Suprapubic skin (tissue), 3 donors: ENCODE measurements around the gene OLR1.

ENCODE experiments used
- POLR2A ChIP-seq, 2 donors: fragments of 450-650 bp; IDR thresholded peaks; one replicate each; pipeline ENCODE4 v1.6.1; 2017; ENCODE audit warnings: antibody characterized with exemption in 2 of 2, mild to moderate bottlenecking in 2 of 2, moderate library complexity in 2 of 2
- TF ChIP-seq, protein P1 (sequence below), 2 donors: fragments of 200-600 bp in 1 of 2; fragments of 450-650 bp in 1 of 2; sonication (generic) in 1 of 2; IDR thresholded peaks; one replicate each; pipeline ENCODE4 v1.5.1; 2016 to 2019; ENCODE audit warnings: antibody characterized with exemption in 2 of 2, mild to moderate bottlenecking in 1 of 2, moderate library complexity in 1 of 2

DNA sequence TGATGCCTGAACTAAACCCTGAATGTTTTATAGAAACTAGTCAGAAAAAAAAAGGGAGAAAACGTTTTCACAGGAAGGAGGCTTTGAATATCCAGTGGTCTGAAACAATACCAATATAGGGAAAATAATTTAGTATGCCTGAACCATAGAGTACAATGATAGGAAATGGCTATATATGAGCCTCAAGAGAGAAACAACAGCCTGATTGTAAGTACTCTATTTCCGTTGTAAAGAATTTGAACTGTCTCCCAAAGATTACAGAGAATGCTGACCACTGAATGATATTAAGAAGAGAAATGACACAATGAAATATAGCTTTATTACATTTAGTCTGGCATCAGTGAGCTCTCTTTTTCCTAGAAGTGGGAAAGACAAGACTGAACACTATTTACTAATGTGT is 35.2 kb upstream of the OLR1 start:
- TF ChIP-seq, protein P1, sequence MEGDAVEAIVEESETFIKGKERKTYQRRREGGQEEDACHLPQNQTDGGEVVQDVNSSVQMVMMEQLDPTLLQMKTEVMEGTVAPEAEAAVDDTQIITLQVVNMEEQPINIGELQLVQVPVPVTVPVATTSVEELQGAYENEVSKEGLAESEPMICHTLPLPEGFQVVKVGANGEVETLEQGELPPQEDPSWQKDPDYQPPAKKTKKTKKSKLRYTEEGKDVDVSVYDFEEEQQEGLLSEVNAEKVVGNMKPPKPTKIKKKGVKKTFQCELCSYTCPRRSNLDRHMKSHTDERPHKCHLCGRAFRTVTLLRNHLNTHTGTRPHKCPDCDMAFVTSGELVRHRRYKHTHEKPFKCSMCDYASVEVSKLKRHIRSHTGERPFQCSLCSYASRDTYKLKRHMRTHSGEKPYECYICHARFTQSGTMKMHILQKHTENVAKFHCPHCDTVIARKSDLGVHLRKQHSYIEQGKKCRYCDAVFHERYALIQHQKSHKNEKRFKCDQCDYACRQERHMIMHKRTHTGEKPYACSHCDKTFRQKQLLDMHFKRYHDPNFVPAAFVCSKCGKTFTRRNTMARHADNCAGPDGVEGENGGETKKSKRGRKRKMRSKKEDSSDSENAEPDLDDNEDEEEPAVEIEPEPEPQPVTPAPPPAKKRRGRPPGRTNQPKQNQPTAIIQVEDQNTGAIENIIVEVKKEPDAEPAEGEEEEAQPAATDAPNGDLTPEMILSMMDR (IDR thresholded peaks at IDR 0.05) = no peak
- no peak for TF ChIP-seq POLR2A (IDR thresholded peaks at IDR 0.05)
